Measurements from ENCODE around the gene GALNTL6. TPM values are rescaled to one million over a fixed set of nuclear protein-coding genes. Genes with fewer than 3 reads are reported as not detected.
"Not testable (repeated sequence)": the region's sequence is repeated elsewhere in the genome, so short reads cannot be mapped to it uniquely, and the experiment has no call there.

Gene GALNTL6
- total RNA-seq, 1 donor from 2014 or later, result not detected

GRCh38 chr4:173041482-173041881, 1228.3 kb downstream of the GALNTL6 start:
- DNase-seq (ENCODE audit: low read depth) (no peak), FAIRE-seq (no peak)
- H3K27me3 ChIP-seq (ENCODE audit: control insufficient read depth, insufficient read depth, low read length), result no peaks in the 10 kb centered on the region
- no peaks in the 10 kb centered on the region for H3K36me3 ChIP-seq (ENCODE audit: control insufficient read depth, insufficient read depth, low read length)
- TF ChIP-seq, protein P1, sequence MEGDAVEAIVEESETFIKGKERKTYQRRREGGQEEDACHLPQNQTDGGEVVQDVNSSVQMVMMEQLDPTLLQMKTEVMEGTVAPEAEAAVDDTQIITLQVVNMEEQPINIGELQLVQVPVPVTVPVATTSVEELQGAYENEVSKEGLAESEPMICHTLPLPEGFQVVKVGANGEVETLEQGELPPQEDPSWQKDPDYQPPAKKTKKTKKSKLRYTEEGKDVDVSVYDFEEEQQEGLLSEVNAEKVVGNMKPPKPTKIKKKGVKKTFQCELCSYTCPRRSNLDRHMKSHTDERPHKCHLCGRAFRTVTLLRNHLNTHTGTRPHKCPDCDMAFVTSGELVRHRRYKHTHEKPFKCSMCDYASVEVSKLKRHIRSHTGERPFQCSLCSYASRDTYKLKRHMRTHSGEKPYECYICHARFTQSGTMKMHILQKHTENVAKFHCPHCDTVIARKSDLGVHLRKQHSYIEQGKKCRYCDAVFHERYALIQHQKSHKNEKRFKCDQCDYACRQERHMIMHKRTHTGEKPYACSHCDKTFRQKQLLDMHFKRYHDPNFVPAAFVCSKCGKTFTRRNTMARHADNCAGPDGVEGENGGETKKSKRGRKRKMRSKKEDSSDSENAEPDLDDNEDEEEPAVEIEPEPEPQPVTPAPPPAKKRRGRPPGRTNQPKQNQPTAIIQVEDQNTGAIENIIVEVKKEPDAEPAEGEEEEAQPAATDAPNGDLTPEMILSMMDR (IDR thresholded peaks at IDR 0.05; ENCODE audit: insufficient read depth, low read length, severe bottlenecking), result no peak
- no peak overlapping the region for H3K4me3 ChIP-seq (ENCODE audit: low read depth, low read length)

DNA sequence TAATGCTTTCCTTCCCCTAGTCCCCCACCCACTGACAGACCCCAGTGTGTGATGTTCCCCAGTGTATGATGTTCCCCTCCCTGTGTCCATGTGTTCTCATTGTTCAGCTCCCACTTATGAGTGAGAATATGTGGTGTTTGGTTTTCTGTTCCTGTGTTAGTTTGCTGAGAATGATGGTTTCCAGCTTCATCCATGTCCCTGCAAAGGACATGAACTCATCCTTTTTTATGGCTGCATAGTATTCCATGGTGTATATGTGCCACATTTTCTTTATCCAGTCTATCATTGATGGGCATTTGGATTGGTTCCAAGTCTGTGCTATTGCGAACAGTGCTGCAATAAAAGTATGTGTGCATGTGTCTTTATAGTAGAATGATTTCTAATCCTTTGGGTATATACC, 1228.9 kb downstream of the GALNTL6 start:
- not testable (repeated sequence) for H3K27me3 ChIP-seq (ENCODE audit: control insufficient read depth, insufficient read depth, low read length); H3K4me3 ChIP-seq (ENCODE audit: low read depth, low read length); H3K36me3 ChIP-seq (ENCODE audit: control insufficient read depth, insufficient read depth, low read length); FAIRE-seq; DNase-seq (ENCODE audit: low read depth)

DNA sequence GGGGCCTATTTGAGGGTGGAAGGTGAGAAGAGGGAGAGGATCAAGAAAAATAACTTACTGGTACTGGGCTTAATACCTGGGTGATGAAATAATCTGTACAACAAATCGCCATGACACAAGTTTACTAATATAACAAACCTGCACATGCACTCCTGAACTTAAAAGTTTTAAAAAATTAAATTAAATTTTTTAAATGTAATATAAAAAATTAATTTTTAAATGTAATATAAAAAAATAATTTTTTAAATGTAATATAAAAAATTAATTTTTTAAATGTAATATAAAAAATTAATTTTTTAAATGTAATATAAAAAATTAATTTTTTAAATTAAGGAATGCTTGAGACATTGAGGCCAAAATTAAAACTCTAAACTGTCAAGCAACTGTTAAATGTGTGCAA, 1231.1 kb downstream of the GALNTL6 start:
- FAIRE-seq, result no peak
- DNase-seq (ENCODE audit: low read depth), result no peak
- no peaks in the 10 kb centered on the region for H3K27me3 ChIP-seq (ENCODE audit: control insufficient read depth, insufficient read depth, low read length)
- no peak overlapping the region for H3K4me3 ChIP-seq (ENCODE audit: low read depth, low read length)
- TF ChIP-seq, protein P1 (IDR thresholded peaks at IDR 0.05; ENCODE audit: insufficient read depth, low read length, severe bottlenecking), result no peak
- H3K36me3 ChIP-seq (ENCODE audit: control insufficient read depth, insufficient read depth, low read length), result no peaks in the 10 kb centered on the region

GRCh38 chr4:173045571-173045970, 1232.4 kb downstream of the GALNTL6 start:
- TF ChIP-seq, protein P1 (IDR thresholded peaks at IDR 0.05; ENCODE audit: insufficient read depth, low read length, severe bottlenecking), result no peak
- H3K4me3 ChIP-seq (ENCODE audit: low read depth, low read length), result no peak overlapping the region
- no peaks in the 10 kb centered on the region for H3K27me3 ChIP-seq (ENCODE audit: control insufficient read depth, insufficient read depth, low read length)
- FAIRE-seq (no peak), DNase-seq (ENCODE audit: low read depth) (no peak)
- no peaks in the 10 kb centered on the region for H3K36me3 ChIP-seq (ENCODE audit: control insufficient read depth, insufficient read depth, low read length)

GRCh38 chr4:173046144-173046543, 1232.9 kb downstream of the GALNTL6 start:
- Histone ChIP-seq H3K27me3 (ENCODE audit: control insufficient read depth, insufficient read depth, low read length) (no peaks in the 10 kb centered on the region), H3K4me3 (ENCODE audit: low read depth, low read length) (no peak overlapping the region), H3K36me3 (ENCODE audit: control insufficient read depth, insufficient read depth, low read length) (no peaks in the 10 kb centered on the region)
- FAIRE-seq (no peak), DNase-seq (ENCODE audit: low read depth) (no peak)
- TF ChIP-seq, protein P1 (IDR thresholded peaks at IDR 0.05; ENCODE audit: insufficient read depth, low read length, severe bottlenecking), result no peak

- no peak for FAIRE-seq
- Histone ChIP-seq H3K27me3 (ENCODE audit: control insufficient read depth, insufficient read depth, low read length) (no peaks in the 10 kb centered on the region), H3K36me3 (ENCODE audit: control insufficient read depth, insufficient read depth, low read length) (no peaks in the 10 kb centered on the region), H3K4me3 (ENCODE audit: low read depth, low read length) (no peak overlapping the region)
- DNase-seq (ENCODE audit: low read depth), result no peak
- TF ChIP-seq, protein P1 (IDR thresholded peaks at IDR 0.05; ENCODE audit: insufficient read depth, low read length, severe bottlenecking), result no peak
These were observed 1233.6 kb downstream of the GALNTL6 start for GRCh38 chr4:173046818-173047217.
